HEK293T (cell line): Measurements from ENCODE around the gene KLHL29.

Experiments
- ARNT ChIP-seq: fragments of 450-650 bp; IDR thresholded peaks from 2 replicates; pipeline ENCODE4 v1.6.1; 2017; ENCODE audit warnings: mild to moderate bottlenecking
- FOXK2 ChIP-seq: fragments of 450-650 bp; IDR thresholded peaks from 2 replicates; pipeline ENCODE4 v1.6.1; 2016; ENCODE audit warnings: mild to moderate bottlenecking
- FOXM1 ChIP-seq: fragments of 450-650 bp; IDR thresholded peaks from 2 replicates; pipeline ENCODE4 v1.6.1; 2017; ENCODE audit warnings: mild to moderate bottlenecking, borderline replicate concordance
- HDGF ChIP-seq: fragments of 450-650 bp; IDR thresholded peaks from 2 replicates; pipeline ENCODE4 v1.6.1; 2017; ENCODE audit warnings: antibody characterized with exemption, borderline replicate concordance
- L3MBTL2 ChIP-seq: fragments of 450-650 bp; conservative IDR thresholded peaks from 2 replicates; pipeline ENCODE4 v1.6.1; 2016; ENCODE audit warnings: mild to moderate bottlenecking
- SP1 ChIP-seq: fragments of 450-650 bp; IDR thresholded peaks from 2 replicates; pipeline ENCODE4 v1.6.1; 2017
- TARDBP ChIP-seq: fragments of 450-650 bp; IDR thresholded peaks from 2 replicates; pipeline ENCODE4 v1.6.1; 2016

- no peak for TF ChIP-seq TARDBP
- no peak for TF ChIP-seq FOXM1
- no peak for TF ChIP-seq SP1
- TF ChIP-seq L3MBTL2, result no peak
- TF ChIP-seq FOXK2, result no peak
- TF ChIP-seq HDGF, result no peak
- no peak for TF ChIP-seq ARNT
Measured at GRCh38 chr2:23627236-23628009, 242.4 kb downstream of the KLHL29 start.
